ENCODE data around the gene NKD1. TPM values are rescaled to one million over a fixed set of nuclear protein-coding genes. Genes with fewer than 3 reads are reported as not detected.

The NKD1 gene
- total and polyA plus RNA-seq, 8 donors = 0.44 to 284 (median 2.1) TPM

- TF ChIP-seq POLR2AphosphoS5 (IDR thresholded peaks at IDR 0.05) (no peak), POLR2A (IDR thresholded peaks at IDR 0.05) (no peak), EP300 (IDR thresholded peaks at IDR 0.05) (no peak), CTCF (IDR thresholded peaks at IDR 0.05) (no peak)
- Histone ChIP-seq H3K27me3 (peaks cover 0 to 24% (median 13%) of the 10 kb centered on the region in 3 donors), H3K9me3 (no peaks in the 10 kb centered on the region), H3K4me1 (peaks cover 5 to 37% (median 28%) of the 10 kb centered on the region in 4 donors), H3K4me3 (no peak overlapping the region), H3K36me3 (no peaks in the 10 kb centered on the region), H3K27ac (no peak overlapping the region)
- intact Hi-C loops (cut with DNase I; ENCODE audit: low total_unique reads) = no loop called here
- DNase-seq = no peak
- 81 to 95% (median 88%) methylated on average over 2 of the region's 2 CpGs for WGBS, 5 donors
Observed at GRCh38 chr16:50546125-50546524, 2.1 kb upstream of the NKD1 start.

GRCh38 chr16:50547340-50548124 is 664 bp upstream of the NKD1 start:
- Histone ChIP-seq H3K4me3 (peak overlapping the region; percentile 82 to 95 (median 83)), H3K27ac (peak overlapping the region in 3 of 5 donors; percentile 47 to 83 (median 81)), H3K4me1 (peaks cover 5 to 39% (median 29%) of the 10 kb centered on the region in 4 donors), H3K27me3 (peaks cover 0 to 24% (median 13%) of the 10 kb centered on the region in 3 donors), H3K36me3 (no peaks in the 10 kb centered on the region), H3K9me3 (no peaks in the 10 kb centered on the region)
- TF ChIP-seq POLR2A (IDR thresholded peaks at IDR 0.05) (no peak), EP300 (IDR thresholded peaks at IDR 0.05) (no peak), CTCF (IDR thresholded peaks at IDR 0.05) (peak in 2 of 7 experiments; percentile 13 to 38)
- 1 to 3% (median 2%) methylated on average over 37 to 50 of the region's 50 CpGs for WGBS, 5 donors
- DNase-seq = peak; percentile 63 to 77
- intact Hi-C loops (cut with DNase I; ENCODE audit: low total_unique reads) = no loop called here

GRCh38 chr16:50548909-50549560 is 839 bp downstream of the NKD1 start:
- H3K27me3 ChIP-seq = peaks cover 0 to 24% (median 13%) of the 10 kb centered on the region in 3 donors
- peak overlapping the region; percentile 82 to 95 (median 83) for H3K4me3 ChIP-seq
- intact Hi-C loops (cut with DNase I; ENCODE audit: low total_unique reads) = no loop called here
- WGBS, 5 donors = 14 to 23% (median 18%) methylated on average over 38 to 46 of the region's 46 CpGs
- peaks cover 5 to 46% (median 30%) of the 10 kb centered on the region in 4 donors for H3K4me1 ChIP-seq
- H3K9me3 ChIP-seq = no peaks in the 10 kb centered on the region
- peak overlapping the region in 4 of 5 donors; percentile 62 to 83 (median 72) for H3K27ac ChIP-seq
- TF ChIP-seq CTCF (IDR thresholded peaks at IDR 0.05) (no peak), POLR2AphosphoS5 (IDR thresholded peaks at IDR 0.05) (no peak), POLR2A (IDR thresholded peaks at IDR 0.05) (no peak), EP300 (IDR thresholded peaks at IDR 0.05) (no peak)
- H3K36me3 ChIP-seq = no peaks in the 10 kb centered on the region
- DNase-seq = no peak

GRCh38 chr16:50549561-50549915 is 1.3 kb downstream of the NKD1 start:
- no peak for TF ChIP-seq CTCF (IDR thresholded peaks at IDR 0.05)
- TF ChIP-seq EP300 (IDR thresholded peaks at IDR 0.05) = no peak
- TF ChIP-seq POLR2A (IDR thresholded peaks at IDR 0.05) = no peak
- TF ChIP-seq POLR2AphosphoS5 (IDR thresholded peaks at IDR 0.05) = no peak
- DNase-seq = no peak
- no peaks in the 10 kb centered on the region for H3K36me3 ChIP-seq
- no peaks in the 10 kb centered on the region for H3K9me3 ChIP-seq
- peaks cover 0 to 24% (median 13%) of the 10 kb centered on the region in 3 donors for H3K27me3 ChIP-seq
- H3K27ac ChIP-seq = peak overlapping the region in 3 of 5 donors; percentile 46 to 83 (median 81)
- 59 to 78% (median 64%) methylated on average over 5 to 7 of the region's 7 CpGs for WGBS, 5 donors
- intact Hi-C loops (cut with DNase I; ENCODE audit: low total_unique reads) = no loop called here
- H3K4me3 ChIP-seq = peak overlapping the region; percentile 82 to 95 (median 83)
- H3K4me1 ChIP-seq = peaks cover 5 to 46% (median 30%) of the 10 kb centered on the region in 4 donors

All from stomach (tissue), 9 donors.